Body of pancreas (tissue), 4 donors: ENCODE results near the gene ZYG11B.

Source experiments
- POLR2A ChIP-seq, 3 donors: fragments of 450-650 bp; IDR thresholded peaks; one replicate each; pipeline ENCODE4 v1.6.1; 2016; ENCODE audit warnings: antibody characterized with exemption in 3 of 3, mild to moderate bottlenecking in 2 of 3
- TF ChIP-seq, protein P1 (sequence below), 7 experiments: fragments of 450-650 bp in 4 of 7; fragments of 200-600 bp in 3 of 7; sonication (generic) in 3 of 7; IDR thresholded peaks; one replicate each; pipeline ENCODE4 v1.5.1; 2016 to 2019; ENCODE audit warnings: antibody characterized with exemption in 7 of 7

DNA sequence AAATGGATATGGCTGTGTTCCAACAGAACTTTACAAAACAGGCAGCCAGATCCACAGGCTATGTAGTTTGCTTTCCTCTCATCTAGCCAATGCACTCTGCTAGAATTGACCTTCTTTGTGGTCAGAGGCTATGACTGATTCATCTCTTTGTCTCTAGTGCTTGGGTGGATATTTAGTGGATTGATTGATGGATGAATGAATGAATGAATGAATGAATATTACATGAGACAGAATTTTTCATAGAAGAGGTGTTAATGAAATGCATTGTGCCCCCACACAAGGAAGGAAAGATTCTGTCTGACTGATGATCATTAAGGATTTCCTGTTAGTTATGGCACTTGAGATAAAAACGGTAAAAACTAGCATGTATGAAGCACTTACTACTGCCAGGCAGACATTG lies 65.8 kb downstream of the ZYG11B start:
- TF ChIP-seq, protein P1, sequence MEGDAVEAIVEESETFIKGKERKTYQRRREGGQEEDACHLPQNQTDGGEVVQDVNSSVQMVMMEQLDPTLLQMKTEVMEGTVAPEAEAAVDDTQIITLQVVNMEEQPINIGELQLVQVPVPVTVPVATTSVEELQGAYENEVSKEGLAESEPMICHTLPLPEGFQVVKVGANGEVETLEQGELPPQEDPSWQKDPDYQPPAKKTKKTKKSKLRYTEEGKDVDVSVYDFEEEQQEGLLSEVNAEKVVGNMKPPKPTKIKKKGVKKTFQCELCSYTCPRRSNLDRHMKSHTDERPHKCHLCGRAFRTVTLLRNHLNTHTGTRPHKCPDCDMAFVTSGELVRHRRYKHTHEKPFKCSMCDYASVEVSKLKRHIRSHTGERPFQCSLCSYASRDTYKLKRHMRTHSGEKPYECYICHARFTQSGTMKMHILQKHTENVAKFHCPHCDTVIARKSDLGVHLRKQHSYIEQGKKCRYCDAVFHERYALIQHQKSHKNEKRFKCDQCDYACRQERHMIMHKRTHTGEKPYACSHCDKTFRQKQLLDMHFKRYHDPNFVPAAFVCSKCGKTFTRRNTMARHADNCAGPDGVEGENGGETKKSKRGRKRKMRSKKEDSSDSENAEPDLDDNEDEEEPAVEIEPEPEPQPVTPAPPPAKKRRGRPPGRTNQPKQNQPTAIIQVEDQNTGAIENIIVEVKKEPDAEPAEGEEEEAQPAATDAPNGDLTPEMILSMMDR (IDR thresholded peaks at IDR 0.05) = no peak
- no peak for TF ChIP-seq POLR2A (IDR thresholded peaks at IDR 0.05)
